Hepatocyte (in vitro differentiated cells): Measurements from ENCODE around the gene MYO3B. TPM values are rescaled to one million over a fixed set of nuclear protein-coding genes. Genes with fewer than 3 reads are reported as not detected.

Source experiments
- DNase-seq: peaks from one replicate; pipeline ENCODE4 v3.0.0-alpha.2; 2016; ENCODE audit warnings: low spot score
- H2AFZ ChIP-seq: fragments of 200-600 bp; sonication (generic); 2 replicates; pipeline ENCODE4 v1.6.0; 2016; ENCODE audit warnings: antibody characterized with exemption, mild to moderate bottlenecking
- H3K27ac ChIP-seq: fragments of 200-600 bp; sonication (generic); 2 replicates; pipeline ENCODE4 v1.5.1; 2016; ENCODE audit warnings: mild to moderate bottlenecking
- H3K27me3 ChIP-seq: fragments of 200-600 bp; sonication (generic); 2 replicates; pipeline ENCODE4 v1.6.1; 2016
- H3K36me3 ChIP-seq: fragments of 200-600 bp; sonication (generic); replicated peaks from 2 replicates; pipeline ENCODE4 v1.5.1; 2016; ENCODE audit warnings: low read depth; ENCODE audit not compliant: insufficient read depth
- H3K4me1 ChIP-seq: fragments of 200-600 bp; sonication (generic); 2 replicates; pipeline ENCODE4 v1.5.1; 2016; ENCODE audit warnings: mild to moderate bottlenecking, moderate library complexity; ENCODE audit not compliant: insufficient read depth
- H3K4me2 ChIP-seq: fragments of 200-600 bp; sonication (generic); 2 replicates; pipeline ENCODE4 v1.6.0; 2016
- H3K4me3 ChIP-seq: fragments of 200-600 bp; sonication (generic); 2 replicates; pipeline ENCODE4 v1.5.1; 2016; ENCODE audit warnings: mild to moderate bottlenecking
- H3K79me2 ChIP-seq: fragments of 200-600 bp; sonication (generic); 2 replicates; pipeline ENCODE4 v1.6.0; 2017; ENCODE audit warnings: mild to moderate bottlenecking
- H3K9me2 ChIP-seq: fragments of 200-600 bp; sonication (generic); replicated peaks from 2 replicates; pipeline ENCODE4 v1.6.0; 2017; ENCODE audit warnings: mild to moderate bottlenecking; ENCODE audit not compliant: insufficient read depth
- H3K9me3 ChIP-seq: fragments of 200-600 bp; sonication (generic); 2 replicates; pipeline ENCODE4 v1.5.1; 2016; ENCODE audit warnings: low read depth, mild to moderate bottlenecking
- H4K20me1 ChIP-seq: fragments of 200-600 bp; sonication (generic); 2 replicates; pipeline ENCODE4 v1.6.0; 2016; ENCODE audit warnings: mild to moderate bottlenecking; ENCODE audit not compliant: insufficient read depth, poor library complexity, severe bottlenecking
- CTCF ChIP-seq: fragments of 200-600 bp; sonication (generic); IDR thresholded peaks from 2 replicates; pipeline ENCODE4 v1.5.1; 2016; ENCODE audit warnings: antibody characterized with exemption, mild to moderate bottlenecking; ENCODE audit not compliant: poor library complexity
- EZH2 ChIP-seq: fragments of 200-600 bp; sonication (generic); IDR thresholded peaks from 2 replicates; pipeline ENCODE4 v1.6.1; 2016; ENCODE audit warnings: antibody characterized with exemption, mild to moderate bottlenecking, borderline replicate concordance
- WGBS: methylation state at CpG from one replicate; pipeline ENCODE4 v1.1.6; 2016; ENCODE audit warnings: low lambda C conversion rate; ENCODE audit errors: missing lambda C conversion rate; 5-methylcytosine and 5-hydroxymethylcytosine counted together
- polyA plus RNA-seq: library from polyadenylated mRNA; unstranded; fragments of >200 nt; fragmentation: Nextera tagmentation; extraction: Ambion mirVana; gene quantifications from 2 replicates; pipeline ENCODE4 v1.2.1, GENCODE V29; 2016
- small RNA-seq: library from RNA; depleted of rRNA; stranded (forward); fragments of <200 nt; gene quantifications from one replicate; pipeline ENCODE3, GENCODE V24; 2014
- total RNA-seq: library from RNA; depleted of rRNA; stranded (reverse); fragments of >200 nt; gene quantifications from 2 replicates; pipeline ENCODE4 v1.2.3, GENCODE V29; 2014

Gene MYO3B
- total and polyA plus RNA-seq, 2 experiments from 2014 or later = 0.63 to 1.1 TPM

- peaks cover 15% of the 10 kb centered on the region for H3K27me3 ChIP-seq
- TF ChIP-seq CTCF (no peak), EZH2 (no peak)
- H3K9me2 ChIP-seq = no peaks in the 10 kb centered on the region
- no peak overlapping the region for H3K4me2 ChIP-seq
- no peaks in the 10 kb centered on the region for H3K4me1 ChIP-seq
- H3K79me2 ChIP-seq = no peaks in the 10 kb centered on the region
- WGBS = 92% methylated on average over 4 of the region's 4 CpGs
- H3K9me3 ChIP-seq = no peaks in the 10 kb centered on the region
- no peaks in the 10 kb centered on the region for H3K36me3 ChIP-seq
- no peak overlapping the region for H3K27ac ChIP-seq
- H2AFZ ChIP-seq = no peak overlapping the region
- H4K20me1 ChIP-seq = no peaks in the 10 kb centered on the region
- no peak overlapping the region for H3K4me3 ChIP-seq
- no peak for DNase-seq
Observed at GRCh38 chr2:170703776-170704476, 526.0 kb downstream of the MYO3B start.

Small RNA genes lying within 50 kb of the gene (small RNA-seq; reads per million reads assigned to genes)
- gene RF02271 = not detected
